Measurements from ENCODE around the gene PHF12.
"Not testable (repeated sequence)": the region's sequence is repeated elsewhere in the genome, so short reads cannot be mapped to it uniquely, and the experiment has no call there.

PHF12 gene

DNA sequence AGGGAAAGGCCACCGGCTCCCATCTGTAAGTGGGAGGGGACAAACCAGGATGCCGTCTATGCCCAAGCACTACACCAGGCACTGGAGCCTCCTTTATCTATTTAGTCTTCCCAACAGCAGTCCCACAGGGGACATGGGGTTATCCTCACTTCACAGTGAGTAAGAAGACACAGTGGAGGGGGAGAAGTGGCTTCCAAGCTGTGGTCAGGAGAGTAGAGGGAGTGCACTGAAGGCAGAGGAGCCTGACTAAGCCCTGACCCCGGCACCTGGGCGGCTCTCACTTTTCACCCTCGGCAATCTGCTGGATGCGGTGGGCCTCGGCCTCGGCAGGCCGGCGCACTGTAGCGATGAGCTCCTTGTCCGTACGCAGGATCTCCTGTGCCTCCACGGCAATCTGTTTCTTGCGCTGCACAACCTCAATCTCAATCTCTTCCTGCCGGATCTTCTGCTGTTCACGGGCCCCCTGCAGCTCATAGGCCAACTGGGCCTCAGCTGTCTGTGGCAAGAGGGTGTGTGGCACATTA is 69.7 kb downstream of the PHF12 start:
- DNase-seq = no peak

DNA sequence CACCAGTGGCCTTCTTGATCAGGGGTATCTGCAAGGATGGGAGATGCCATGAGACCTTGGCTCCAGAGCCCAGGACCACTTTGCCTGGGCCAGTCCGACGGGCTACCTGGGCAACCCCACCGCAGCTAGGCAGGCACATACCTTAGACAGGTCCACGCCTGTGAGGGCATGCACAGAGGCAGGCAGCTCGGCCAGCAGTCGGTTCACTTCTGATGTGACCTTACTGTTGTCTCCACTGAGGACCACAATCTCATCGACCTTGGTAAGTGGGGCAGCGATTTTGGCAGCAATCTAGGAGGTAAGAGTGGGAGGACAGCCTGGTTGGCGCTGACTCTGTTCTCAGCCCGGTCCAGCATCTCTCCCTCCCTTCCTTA is 70.8 kb downstream of the PHF12 start:
- no peak for DNase-seq

DNA sequence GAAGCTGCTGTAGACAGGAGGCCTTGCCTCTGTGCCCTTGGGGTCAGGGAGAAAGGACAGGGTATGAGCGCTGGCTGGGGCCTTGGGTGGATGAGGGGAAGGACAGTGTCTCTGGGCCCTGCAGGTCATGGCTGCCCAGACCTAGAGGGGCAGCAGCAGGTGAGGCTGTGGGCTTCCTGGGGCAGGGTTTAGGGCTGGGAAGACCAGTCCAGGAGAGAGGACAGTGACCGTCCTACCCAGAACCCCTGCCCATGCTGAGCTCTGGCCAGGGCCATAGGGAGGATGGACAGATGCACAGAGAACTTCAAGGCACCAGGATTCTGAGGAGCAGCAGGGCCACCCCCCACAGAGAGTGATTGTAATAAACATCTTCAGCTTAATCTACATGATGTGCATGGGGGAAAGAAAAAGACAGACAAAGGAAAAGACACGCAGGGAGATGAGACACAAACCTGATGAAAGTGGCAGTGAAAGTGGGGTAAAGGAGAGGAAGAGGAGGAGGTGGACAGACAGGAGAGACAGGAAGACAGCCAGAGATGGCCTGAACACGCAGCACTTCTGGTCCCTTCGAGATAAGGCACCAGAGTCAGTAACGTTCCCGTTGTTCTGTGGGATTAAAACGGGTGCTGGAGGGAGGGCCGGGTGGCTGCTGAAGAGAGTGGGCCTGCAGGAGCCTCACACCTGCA is 71.3 kb downstream of the PHF12 start:
- DNase-seq = no peak

DNA sequence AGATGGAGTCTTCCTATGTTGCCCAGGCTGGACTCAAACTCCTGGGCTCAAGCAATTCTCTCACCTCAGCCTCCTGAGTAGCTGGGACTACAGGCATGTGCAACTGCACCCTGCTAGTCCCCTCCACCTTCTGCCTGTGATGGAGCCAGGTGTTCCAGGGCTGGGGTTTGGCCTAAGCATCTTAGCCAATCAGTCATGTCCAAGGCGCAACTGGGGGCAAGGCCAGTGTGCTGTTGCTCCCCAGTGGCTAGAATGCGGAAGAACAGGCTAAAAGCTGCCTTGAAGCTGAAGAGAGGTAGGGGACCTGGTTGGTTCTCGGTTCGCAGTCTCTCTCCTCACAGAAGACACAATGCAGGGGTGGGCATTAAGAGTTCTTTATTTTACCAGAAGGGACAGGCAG is 72.3 kb downstream of the PHF12 start:
- no peak for DNase-seq

DNA sequence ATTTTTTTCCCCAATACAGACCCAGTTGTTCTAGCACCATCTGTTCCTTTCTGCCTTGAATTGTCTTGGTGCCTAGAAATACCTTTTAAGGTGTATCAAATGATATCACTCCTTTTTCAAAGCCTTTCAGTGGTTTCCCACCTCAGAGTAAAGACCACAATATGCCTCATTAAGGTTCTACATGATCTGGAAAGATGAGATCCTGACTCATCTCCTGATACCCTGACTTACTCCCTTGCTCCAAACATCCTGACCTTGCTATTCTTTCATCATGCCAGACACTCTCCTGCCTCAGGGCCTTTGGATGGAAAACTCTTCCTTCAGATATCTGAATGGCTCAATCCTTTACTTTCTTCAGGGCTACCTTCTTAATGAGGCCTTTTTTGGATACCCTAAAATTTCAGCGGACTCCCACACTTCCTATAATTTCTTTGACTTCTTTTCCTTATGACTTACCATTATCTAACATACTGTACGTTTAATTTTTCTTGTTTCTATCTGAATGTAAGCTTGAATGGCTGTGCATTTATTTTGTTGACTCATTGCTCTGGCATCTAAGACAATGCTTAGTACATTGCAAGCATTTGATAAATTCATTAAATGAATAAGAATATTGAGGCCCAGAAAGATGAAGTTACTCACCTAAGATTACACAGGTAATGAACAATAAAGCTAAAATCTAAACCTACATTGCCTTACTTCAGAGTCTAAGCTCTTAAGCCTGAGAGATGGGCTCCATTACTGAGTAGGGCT is 73.0 kb downstream of the PHF12 start:
- DNase-seq = no peak

DNA sequence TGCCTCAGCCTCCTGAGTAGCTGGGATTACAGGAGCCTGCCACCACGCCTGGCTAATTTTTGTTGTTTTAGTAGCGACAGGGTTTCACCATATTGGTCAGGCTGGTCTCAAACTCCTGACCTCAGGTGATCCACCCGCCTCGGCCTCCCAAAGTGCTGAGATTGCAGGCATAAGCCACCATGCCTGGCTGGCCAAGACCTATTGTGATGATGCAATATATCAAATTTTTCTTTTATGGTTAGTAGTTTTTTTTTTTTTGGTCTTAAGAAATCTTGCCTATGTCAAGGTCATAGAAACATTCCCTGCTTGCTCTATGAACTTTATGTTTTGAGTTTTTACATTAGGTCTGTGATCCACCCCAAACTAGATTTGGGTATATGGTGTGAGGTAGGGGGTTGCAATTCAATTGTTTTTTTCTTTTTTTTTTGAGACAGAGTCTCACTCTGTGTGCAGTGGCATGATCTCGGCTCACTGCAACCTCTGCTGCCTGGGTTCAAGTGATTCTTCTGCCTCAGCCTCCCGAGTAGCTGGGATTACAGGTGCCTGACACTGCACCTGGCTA is 74.1 kb downstream of the PHF12 start:
- DNase-seq = not testable (repeated sequence)

DNA sequence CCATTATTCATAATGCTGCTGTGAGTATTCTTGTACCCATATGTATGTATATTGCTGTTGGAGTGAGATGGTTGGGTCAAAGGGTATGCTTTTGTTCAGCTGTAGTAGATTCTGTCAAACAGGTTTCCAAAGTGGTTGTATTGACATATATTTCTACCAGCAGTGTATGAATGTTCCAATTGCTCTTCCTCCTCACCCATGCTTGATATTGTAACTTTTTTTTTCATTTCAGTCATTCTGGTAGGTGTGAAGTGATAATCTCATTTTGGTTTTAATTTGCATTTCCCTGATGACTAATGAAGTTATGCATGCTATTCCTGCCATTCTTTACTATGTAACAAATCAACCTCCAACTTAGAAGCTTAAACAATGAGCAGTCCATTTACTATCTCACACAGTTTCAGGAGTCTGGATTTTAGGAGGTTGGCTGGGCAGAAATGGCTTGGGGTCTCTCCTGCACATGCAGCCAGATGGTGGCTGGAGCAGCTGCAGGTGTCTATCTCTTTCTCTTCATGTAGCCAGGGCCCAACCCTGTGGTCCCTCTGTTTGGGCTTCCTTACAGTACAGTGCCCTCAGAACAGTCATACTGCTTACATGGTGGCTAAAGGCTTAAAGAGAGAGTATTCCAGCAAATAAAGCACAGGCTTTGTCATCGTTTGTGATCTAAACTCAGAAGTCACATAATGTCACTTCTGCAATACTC is 75.3 kb downstream of the PHF12 start:
- no peak for DNase-seq

DNA sequence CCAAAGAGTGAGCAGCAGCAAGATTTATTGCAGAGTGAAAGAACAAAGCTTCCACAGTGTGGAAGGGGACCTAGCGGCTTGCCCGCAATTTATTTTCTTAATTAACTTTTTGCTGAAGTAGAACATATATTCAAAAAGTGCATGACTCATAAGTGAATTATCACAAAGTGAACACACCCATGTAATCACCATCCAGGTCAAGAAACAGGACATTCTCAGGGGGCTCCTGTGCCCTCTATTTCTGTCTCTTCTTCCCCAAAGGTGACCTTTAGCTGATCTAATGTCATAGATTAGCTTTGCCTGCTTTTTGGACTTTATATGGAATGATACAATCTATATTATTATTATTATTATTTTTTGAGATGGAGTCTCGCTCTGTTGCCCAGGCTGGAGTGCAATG is 76.6 kb downstream of the PHF12 start:
- DNase-seq = no peak

DNA sequence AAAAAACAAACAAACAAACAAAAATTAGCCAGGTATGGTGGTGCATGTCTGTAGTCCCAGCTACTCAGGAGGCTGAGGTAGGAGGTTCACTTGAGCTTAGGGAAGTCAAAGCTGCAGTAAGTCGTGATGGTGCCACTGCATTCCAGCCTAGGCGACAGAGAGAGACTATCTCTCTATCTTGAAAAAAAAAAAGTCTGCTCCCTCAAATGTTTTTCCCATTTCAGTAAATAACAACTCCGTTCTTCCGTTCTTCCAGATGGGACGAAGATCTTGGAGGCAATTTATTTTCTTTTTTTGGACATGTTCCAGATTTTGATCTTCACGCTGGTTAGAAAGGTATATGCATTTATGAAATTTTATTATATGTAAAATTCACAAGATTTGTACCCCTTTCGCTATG is 77.5 kb downstream of the PHF12 start:
- no peak for DNase-seq

DNA sequence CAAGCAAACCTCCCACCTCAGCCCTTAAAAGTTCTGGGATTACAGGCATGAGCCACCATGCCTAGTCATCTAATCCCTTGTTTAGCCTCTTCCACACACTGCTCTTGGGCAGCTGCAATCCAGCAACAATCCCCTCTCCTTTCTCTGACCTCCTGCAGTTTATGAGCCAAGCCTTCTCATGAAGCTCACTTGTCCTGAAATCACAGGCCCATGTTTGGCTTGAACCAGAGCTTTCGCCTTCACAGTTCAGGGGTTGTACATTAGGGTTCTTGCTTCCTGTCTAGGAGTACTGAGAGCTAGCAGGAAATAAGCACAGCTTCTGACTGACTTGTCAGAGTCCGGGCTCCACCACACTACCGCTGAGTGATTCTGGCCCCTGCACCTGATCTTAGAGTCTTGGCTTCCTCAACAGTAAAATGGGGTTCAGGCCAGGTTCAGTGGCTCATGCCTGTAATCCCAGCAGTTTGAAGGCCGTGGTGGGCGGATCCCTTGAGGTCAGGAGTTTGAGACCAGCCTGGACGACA is 80.2 kb downstream of the PHF12 start:
- no peak for DNase-seq

DNA sequence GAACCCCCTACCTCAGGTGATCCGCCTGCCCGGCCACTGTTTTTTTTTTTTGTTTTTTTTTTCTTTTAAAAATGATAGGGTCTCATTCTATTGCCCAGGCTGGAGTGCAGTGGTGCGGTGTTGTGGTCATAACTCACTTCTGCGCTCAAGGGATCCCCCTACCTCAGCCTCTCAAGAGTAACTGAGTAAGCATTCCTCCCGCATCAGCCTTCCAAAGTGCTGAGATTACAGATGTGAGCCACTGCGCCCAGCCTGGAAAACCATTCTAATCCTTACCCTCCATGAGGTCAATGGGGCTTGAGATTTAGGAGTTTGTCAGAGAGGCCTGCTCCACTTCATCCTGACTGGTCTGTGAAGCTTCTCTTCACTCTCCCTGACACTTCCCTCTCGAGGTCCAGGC is 84.0 kb downstream of the PHF12 start:
- DNase-seq = no peak

DNA sequence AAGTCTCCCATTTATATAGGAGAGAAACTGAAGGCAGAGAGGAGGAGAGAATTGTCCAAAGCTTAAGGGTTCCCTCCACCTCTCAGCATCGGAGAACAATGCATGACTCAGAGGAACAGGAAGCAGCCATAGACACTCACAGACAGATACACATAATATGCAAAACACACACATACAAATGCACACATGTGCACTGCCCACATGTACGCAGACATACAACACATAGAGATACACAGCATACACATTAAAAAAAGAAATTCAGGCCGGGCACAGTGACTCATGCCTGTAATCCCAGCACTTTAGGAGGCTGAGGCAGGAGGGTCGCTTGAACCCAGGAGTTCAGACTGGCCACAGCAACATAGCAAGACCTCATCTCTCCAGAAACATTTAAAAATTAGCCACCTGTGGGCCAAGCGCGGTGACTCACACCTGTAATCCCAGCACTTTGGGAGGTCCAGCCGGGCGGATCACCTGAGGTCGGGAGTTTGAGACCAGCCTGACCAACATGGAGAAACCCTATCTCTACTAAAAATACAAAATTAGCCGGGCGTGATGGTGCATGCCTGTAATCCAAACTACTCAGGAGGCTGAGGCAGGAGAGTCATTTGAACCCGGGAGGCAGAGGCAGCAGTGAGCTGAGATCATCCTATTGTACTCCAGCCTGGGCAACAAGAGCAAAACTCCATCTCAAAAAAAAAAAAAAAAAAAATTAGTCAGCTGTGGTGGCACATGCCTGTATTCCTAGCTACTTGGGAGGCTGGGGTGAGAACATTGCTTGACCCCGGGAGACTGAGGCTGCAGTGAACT is 85.2 kb downstream of the PHF12 start:
- no peak for DNase-seq

DNA sequence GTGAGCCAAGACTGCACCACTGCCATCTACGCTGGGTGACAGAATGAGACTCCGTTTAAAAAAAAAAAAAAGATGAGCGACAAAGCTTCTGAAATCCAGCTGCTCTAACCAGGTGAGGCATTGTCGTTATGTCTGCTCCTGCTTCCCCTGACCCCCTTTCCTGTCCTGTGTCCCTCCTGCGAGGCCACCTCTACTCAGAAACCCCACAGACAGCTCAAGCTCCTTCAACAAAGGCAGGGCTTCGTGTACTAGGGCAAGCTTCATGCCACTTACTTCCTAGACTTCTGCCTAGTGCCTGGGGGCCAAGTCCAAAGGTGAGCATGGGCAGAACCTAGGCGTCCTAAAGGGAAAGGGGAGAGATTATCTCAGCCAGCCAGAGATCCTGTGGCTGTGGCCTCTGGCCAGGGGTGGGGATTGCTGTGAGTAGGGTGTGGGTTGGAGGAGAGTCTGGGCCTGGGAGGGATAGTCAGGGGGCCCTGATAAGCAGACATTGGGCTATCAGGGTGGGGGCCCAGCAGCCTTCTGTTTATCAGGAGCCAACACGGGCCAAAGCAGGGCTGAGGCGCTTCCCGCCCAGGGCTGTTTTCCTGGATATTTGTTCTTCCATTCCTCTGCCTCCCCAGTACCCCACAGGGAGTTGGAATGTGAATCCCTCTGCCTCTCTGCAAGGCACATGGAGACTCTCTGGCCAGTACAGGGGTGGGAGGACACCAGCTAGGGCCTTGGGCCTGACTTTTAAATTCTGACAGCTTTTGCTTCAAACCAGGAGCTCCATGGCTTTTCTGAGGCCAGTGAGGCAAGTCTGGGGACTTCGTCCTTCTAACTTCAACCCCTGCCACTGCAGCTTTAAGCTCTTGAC is 86.1 kb downstream of the PHF12 start:
- DNase-seq = no peak

DNA sequence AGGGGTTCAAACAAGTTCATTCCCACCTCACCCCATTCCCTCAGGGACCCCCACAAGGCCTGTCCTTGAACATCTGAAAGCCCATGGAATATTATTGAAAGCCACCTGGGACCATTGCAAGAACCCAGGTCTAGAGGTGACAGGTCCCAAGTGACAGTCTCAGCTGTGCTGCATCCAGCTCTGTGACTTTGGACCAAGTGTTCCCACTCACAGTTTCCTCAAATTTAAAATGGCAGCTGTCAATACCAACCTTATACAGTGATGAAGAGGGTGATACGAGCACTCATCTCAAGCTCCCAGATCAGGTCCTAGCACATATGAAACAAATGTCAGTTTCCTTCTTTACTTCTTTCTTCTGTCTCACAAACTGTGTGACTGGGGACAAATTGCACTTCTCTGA is 87.4 kb downstream of the PHF12 start:
- no peak for DNase-seq

DNA sequence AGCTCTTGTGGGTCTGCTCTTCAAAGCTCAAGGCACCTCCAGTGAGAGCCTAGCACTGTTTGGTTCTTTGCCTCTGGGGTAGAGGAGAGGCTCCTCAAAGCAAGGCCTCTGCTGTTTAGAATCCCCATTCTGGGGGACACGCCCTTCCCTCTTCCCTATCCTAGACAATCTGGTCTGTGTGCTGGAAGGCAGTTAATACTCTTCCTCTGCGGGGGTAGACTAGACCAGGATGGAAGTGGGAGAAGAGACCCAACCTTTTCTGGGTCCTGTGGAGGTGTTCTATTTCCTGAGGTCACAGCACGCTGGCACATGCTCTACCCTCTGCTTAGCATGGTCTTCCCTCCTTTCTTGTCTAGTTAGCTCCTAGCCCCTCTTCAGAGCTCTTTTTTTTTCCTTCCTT is 88.8 kb downstream of the PHF12 start:
- DNase-seq = no peak

DNA sequence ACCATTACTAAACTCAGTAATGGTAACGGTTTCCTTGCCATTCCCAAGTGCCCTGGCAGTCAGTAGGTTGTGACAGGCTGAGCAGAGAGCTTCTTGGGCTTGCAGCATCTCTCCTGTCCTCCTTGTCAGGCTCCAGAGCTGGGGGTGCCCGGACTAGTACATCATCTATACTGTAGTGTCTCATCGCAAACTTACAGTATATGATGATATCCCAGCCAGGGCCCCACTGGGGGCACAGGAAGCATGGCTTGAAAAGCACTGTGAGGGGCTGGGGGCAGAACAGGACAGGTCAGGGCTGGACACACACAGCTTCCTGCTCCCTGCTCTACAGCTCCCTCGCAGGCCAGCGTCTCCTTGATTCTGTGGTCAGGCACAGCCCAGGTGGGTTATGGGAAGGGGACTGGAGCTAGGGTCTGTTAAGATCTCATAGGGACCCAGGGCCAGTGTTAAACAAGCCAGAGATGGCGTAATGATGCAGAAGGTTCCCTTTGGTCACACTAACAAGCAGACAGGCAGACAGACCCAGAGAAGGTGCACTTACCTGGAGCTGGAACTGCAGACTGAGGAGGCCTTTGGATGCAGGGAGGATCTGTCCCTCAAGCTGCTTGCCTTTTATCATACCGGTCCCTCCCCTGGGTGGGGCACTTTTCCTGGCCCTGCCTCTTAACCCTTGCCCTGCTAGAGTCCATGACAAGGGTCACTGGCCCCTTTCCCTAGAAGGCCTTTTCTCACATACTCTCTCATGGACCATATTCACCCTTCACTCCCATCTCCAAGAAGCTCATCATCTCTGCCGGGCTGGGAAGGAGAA is 89.7 kb downstream of the PHF12 start:
- no peak for DNase-seq

DNA sequence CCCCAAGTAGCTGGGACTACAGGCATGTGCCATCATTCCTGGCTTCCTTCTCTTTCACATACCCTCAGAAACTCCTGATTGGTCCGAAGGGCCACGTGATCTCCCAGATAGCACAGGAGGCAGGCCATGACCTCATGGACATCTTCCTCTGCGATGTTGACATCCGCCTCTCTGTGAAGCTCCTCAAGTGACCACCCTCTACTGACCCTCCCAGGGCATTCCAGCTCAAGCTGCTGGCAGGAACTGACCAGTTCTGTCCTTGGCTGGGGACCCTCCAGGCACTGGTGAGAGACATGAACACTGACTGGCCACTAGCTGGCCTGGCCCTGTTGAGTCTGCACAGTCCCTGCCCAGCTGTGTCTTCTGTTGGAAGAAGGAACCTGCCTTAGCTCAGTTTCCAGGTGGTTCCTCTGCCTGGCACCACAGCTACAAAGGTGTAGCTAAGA is 90.9 kb downstream of the PHF12 start:
- DNase-seq = no peak

DNA sequence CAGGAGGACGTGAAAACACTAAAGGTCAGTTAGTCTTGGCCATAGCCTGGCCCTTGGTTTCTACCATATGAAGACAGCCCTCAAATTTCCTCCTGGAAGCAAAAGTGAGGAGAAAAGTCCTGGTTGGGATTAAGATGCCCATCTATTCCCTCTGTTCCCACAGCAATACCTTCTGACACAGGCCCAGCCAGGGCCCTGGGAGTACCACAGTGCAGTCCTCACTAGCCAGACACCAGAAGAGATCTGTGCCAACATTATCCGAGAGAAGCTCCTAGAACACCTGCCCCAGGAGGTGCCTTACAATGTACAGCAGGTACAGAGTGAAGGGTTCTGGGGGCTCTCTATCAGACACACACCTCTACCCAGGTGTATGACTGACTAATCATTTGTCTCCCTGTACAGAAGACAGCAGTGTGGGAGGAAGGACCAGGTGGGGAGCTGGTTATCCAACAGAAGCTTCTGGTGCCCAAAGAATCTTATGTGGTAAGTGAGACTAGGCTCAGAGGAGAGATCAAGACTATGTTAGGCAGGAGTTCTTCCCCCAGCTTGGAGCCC is 92.4 kb downstream of the PHF12 start:
- no peak for DNase-seq

DNA sequence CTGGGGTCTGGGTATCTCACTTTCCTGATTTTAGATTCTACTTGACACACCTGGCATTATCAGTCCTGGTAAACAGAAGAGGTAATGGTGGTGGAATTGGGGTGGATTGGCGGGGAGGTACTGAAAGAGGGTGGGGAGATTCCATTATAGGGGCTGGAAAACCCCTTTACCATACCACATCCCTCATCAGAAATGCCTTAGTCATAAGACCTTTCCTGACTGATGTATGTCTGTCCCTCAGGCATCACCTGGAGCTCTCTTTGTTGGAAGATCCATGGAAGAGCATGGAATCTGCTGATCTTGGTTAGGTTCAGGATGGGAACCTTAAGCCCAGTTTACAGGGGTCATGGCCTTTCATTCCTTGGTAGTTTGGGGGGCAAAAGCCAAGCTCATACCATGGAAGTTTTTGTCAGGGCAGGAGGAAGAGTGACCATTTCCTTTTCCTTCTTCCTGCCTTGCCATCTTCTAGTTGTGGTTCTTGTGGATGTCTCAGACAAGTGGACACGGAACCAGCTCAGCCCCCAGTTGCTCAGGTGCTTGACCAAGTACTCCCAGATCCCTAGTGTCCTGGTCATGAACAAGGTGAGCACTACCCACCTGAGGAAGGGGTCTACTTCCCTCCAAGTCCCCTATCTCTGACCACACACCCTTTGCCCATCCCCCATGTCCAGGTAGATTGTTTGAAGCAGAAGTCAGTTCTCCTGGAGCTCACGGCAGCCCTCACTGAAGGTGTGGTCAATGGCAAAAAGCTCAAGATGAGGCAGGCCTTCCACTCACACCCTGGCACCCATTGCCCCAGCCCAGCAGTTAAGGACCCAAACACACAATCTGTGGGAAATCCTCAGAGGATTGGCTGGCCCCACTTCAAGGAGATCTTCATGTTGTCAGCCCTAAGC is 93.2 kb downstream of the PHF12 start:
- no peak for DNase-seq
